Renal pelvis (tissue), 12 donors: ENCODE measurements around the gene ANAPC13. TPM values are rescaled to one million over a fixed set of nuclear protein-coding genes. Genes with fewer than 3 reads are reported as not detected.

Source experiments
- DNase-seq: peaks from one replicate; pipeline ENCODE4 v3.0.0-alpha.2; 2013
- long read RNA-seq, 16 experiments: transcript quantifications; one replicate each; lab custom pipeline, GENCODE V29; 2026
- polyA plus RNA-seq, 3 donors: library from polyadenylated mRNA; unstranded; fragments of 120-200 nt; gene quantifications; one replicate each; pipeline ENCODE4 v1.2.1, GENCODE V29; 2013; ENCODE audit not compliant: insufficient read length in 3 of 3

Gene ANAPC13, protein sequence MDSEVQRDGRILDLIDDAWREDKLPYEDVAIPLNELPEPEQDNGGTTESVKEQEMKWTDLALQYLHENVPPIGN
- 100 to 1,000 TPM; 114 to 128 (median 119) TPM for polyA plus RNA-seq
- long read RNA-seq, donor 1, transcript ANAPC13-204 (3 exons, 1,840 nt) = minor isoform, 32 of 80 reads
- long read RNA-seq, donor 1, transcript ANAPC13-203 (2 exons, 686 nt) = minor isoform, 10 of 80 reads
- long read RNA-seq, donor 1, transcript ANAPC13-201 (3 exons, 1,209 nt) = major isoform, 36 of 80 reads
- long read RNA-seq, donor 1, partial matches to known transcripts = 0 of 80 reads
- long read RNA-seq, donor 1, other reads (novel, unspliced or antisense) = 0 of 80 reads
- long read RNA-seq, donor 2, transcript ANAPC13-203 (2 exons, 686 nt) = minor isoform, 11 of 154 reads
- long read RNA-seq, donor 2, transcript ANAPC13-201 (3 exons, 1,209 nt) = major isoform, 62 of 154 reads
- long read RNA-seq, donor 2, transcript ANAPC13-204 (3 exons, 1,840 nt) = minor isoform, 55 of 154 reads
- long read RNA-seq, donor 2, partial matches to known transcripts = 25 of 154 reads
- long read RNA-seq, donor 2, other reads (novel, unspliced or antisense) = 0 of 154 reads
- long read RNA-seq, donor 3, transcript ANAPC13-203 (2 exons, 686 nt) = minor isoform, 9 of 140 reads
- long read RNA-seq, donor 3, transcript ANAPC13-204 (3 exons, 1,840 nt) = minor isoform, 50 of 140 reads
- long read RNA-seq, donor 3, transcript ANAPC13-201 (3 exons, 1,209 nt) = major isoform, 53 of 140 reads
- long read RNA-seq, donor 3, partial matches to known transcripts = 24 of 140 reads
- long read RNA-seq, donor 3, other reads (novel, unspliced or antisense) = 0 of 140 reads
- long read RNA-seq, donor 4, transcript ANAPC13-201 (3 exons, 1,209 nt) = major isoform, 44 of 106 reads
- long read RNA-seq, donor 4, transcript ANAPC13-203 (2 exons, 686 nt) = minor isoform, 18 of 106 reads
- long read RNA-seq, donor 4, transcript ANAPC13-204 (3 exons, 1,840 nt) = minor isoform, 42 of 106 reads
- long read RNA-seq, donor 4, partial matches to known transcripts = 0 of 106 reads
- long read RNA-seq, donor 4, other reads (novel, unspliced or antisense) = 0 of 106 reads
- long read RNA-seq, donor 5, transcript ANAPC13-201 (3 exons, 1,209 nt) = major isoform, 32 of 49 reads
- long read RNA-seq, donor 5, transcript ANAPC13-204 (3 exons, 1,840 nt) = minor isoform, 14 of 49 reads
- long read RNA-seq, donor 5, partial matches to known transcripts = 0 of 49 reads
- long read RNA-seq, donor 5, other reads (novel, unspliced or antisense) = 0 of 49 reads
- long read RNA-seq, donor 6, transcript ANAPC13-203 (2 exons, 686 nt) = minor isoform, 7 of 110 reads
- long read RNA-seq, donor 6, transcript ANAPC13-204 (3 exons, 1,840 nt) = minor isoform, 32 of 110 reads
- long read RNA-seq, donor 6, transcript ANAPC13-201 (3 exons, 1,209 nt) = major isoform, 46 of 110 reads
- long read RNA-seq, donor 6, partial matches to known transcripts = 14 of 110 reads
- long read RNA-seq, donor 6, other reads (novel, unspliced or antisense) = 6 of 110 reads
- long read RNA-seq, donor 7, transcript ANAPC13-201 (3 exons, 1,209 nt) = major isoform, 41 of 88 reads
- long read RNA-seq, donor 7, transcript ANAPC13-204 (3 exons, 1,840 nt) = minor isoform, 32 of 88 reads
- long read RNA-seq, donor 7, transcript ANAPC13-203 (2 exons, 686 nt) = minor isoform, 13 of 88 reads
- long read RNA-seq, donor 7, partial matches to known transcripts = 0 of 88 reads
- long read RNA-seq, donor 7, other reads (novel, unspliced or antisense) = 0 of 88 reads
- long read RNA-seq, donor 8, transcript ANAPC13-203 (2 exons, 686 nt) = minor isoform, 6 of 46 reads
- long read RNA-seq, donor 8, transcript ANAPC13-204 (3 exons, 1,840 nt) = minor isoform, 17 of 46 reads
- long read RNA-seq, donor 8, transcript ANAPC13-201 (3 exons, 1,209 nt) = major isoform, 18 of 46 reads
- long read RNA-seq, donor 8, partial matches to known transcripts = 0 of 46 reads
- long read RNA-seq, donor 8, other reads (novel, unspliced or antisense) = 0 of 46 reads
- long read RNA-seq, donor 9, transcript ANAPC13-204 (3 exons, 1,840 nt) = minor isoform, 39 of 115 reads
- long read RNA-seq, donor 9, transcript ANAPC13-201 (3 exons, 1,209 nt) = major isoform, 63 of 115 reads
- long read RNA-seq, donor 9, transcript ANAPC13-203 (2 exons, 686 nt) = minor isoform, 9 of 115 reads
- long read RNA-seq, donor 9, partial matches to known transcripts = 0 of 115 reads
- long read RNA-seq, donor 9, other reads (novel, unspliced or antisense) = 0 of 115 reads
- long read RNA-seq, donor 10, transcript ANAPC13-203 (2 exons, 686 nt) = minor isoform, 10 of 68 reads
- long read RNA-seq, donor 10, transcript ANAPC13-201 (3 exons, 1,209 nt) = major isoform, 35 of 68 reads
- long read RNA-seq, donor 10, transcript ANAPC13-204 (3 exons, 1,840 nt) = minor isoform, 22 of 68 reads
- long read RNA-seq, donor 10, partial matches to known transcripts = 0 of 68 reads
- long read RNA-seq, donor 10, other reads (novel, unspliced or antisense) = 0 of 68 reads
- long read RNA-seq, donor 11, transcript ANAPC13-201 (3 exons, 1,209 nt) = major isoform, 19 of 43 reads
- long read RNA-seq, donor 11, transcript ANAPC13-204 (3 exons, 1,840 nt) = minor isoform, 14 of 43 reads
- long read RNA-seq, donor 11, partial matches to known transcripts = 6 of 43 reads
- long read RNA-seq, donor 11, other reads (novel, unspliced or antisense) = 0 of 43 reads
- long read RNA-seq, donor 12, transcript ANAPC13-203 (2 exons, 686 nt) = minor isoform, 5 of 131 reads
- long read RNA-seq, donor 12, transcript ANAPC13-201 (3 exons, 1,209 nt) = major isoform, 61 of 131 reads
- long read RNA-seq, donor 12, transcript ANAPC13-204 (3 exons, 1,840 nt) = minor isoform, 47 of 131 reads
- long read RNA-seq, donor 12, partial matches to known transcripts = 14 of 131 reads
- long read RNA-seq, donor 12, other reads (novel, unspliced or antisense) = 0 of 131 reads
- long read RNA-seq, donor 13, transcript ANAPC13-204 (3 exons, 1,840 nt) = minor isoform, 10 of 36 reads
- long read RNA-seq, donor 13, transcript ANAPC13-201 (3 exons, 1,209 nt) = major isoform, 21 of 36 reads
- long read RNA-seq, donor 13, partial matches to known transcripts = 0 of 36 reads
- long read RNA-seq, donor 13, other reads (novel, unspliced or antisense) = 0 of 36 reads
- long read RNA-seq, donor 14 = 0 reads
- long read RNA-seq, donor 15, transcript ANAPC13-201 (3 exons, 1,209 nt) = major isoform, 56 of 113 reads
- long read RNA-seq, donor 15, transcript ANAPC13-204 (3 exons, 1,840 nt) = minor isoform, 39 of 113 reads
- long read RNA-seq, donor 15, transcript ANAPC13-203 (2 exons, 686 nt) = minor isoform, 10 of 113 reads
- long read RNA-seq, donor 15, partial matches to known transcripts = 0 of 113 reads
- long read RNA-seq, donor 15, other reads (novel, unspliced or antisense) = 6 of 113 reads
- long read RNA-seq, donor 16, transcript ANAPC13-203 (2 exons, 686 nt) = minor isoform, 10 of 110 reads
- long read RNA-seq, donor 16, transcript ANAPC13-201 (3 exons, 1,209 nt) = major isoform, 51 of 110 reads
- long read RNA-seq, donor 16, transcript ANAPC13-204 (3 exons, 1,840 nt) = minor isoform, 45 of 110 reads
- long read RNA-seq, donor 16, partial matches to known transcripts = 0 of 110 reads
- long read RNA-seq, donor 16, other reads (novel, unspliced or antisense) = 0 of 110 reads

DNA sequence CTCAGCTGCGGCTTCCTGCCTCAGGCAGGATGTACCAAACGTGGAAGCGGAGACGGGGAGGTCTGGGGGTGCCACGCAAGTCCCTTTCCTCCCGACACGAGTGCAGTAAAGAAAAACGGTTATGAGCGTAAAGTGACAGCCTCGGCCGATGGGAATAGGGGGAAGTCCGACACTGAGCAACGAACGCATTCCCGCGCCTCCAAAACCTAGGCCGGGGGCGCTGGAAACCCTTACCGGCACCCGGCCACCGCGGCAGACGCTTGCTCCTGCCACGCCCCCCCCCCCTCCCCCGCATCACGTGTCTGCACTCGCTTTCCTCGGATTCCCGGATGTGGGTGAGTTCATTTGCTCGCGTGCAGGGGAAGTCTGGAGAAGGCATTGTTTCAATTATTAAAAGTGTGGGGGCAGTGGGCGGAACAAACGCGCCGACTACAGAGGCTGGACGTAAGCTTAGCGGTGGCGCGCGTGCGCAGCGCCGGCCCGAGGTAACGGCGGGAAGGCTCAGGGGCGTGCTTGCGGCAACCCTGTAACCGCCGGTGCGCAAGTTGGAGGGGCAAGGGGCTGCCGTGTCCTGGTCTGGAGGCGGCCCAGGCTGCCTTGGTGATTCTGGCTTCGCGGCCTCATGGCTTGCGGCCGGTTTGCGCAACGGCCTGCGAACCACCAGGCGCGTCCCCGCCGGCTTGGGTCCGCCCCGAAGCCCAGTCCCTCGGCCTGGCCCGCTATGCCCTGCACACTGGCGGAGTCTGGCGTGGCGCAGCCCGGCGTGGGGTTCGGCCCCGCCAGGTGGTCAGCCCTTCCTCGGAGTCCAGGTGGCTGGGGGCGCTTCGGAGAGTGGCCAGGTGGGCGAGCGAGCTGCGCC is at the start of gene ANAPC13, which contains the start of gene CEP63:
Gene ANAPC13, minus strand, starts transcription at position 268 of the 859 bp plus-strand sequence. CDS start 3,081 bp downstream, outside the sequence.
Gene CEP63, plus strand, starts transcription at position 340 of the 859 bp plus-strand sequence. CDS start 9,264 bp downstream, outside the sequence.
- DNase-seq = peak; percentile 99

DNA sequence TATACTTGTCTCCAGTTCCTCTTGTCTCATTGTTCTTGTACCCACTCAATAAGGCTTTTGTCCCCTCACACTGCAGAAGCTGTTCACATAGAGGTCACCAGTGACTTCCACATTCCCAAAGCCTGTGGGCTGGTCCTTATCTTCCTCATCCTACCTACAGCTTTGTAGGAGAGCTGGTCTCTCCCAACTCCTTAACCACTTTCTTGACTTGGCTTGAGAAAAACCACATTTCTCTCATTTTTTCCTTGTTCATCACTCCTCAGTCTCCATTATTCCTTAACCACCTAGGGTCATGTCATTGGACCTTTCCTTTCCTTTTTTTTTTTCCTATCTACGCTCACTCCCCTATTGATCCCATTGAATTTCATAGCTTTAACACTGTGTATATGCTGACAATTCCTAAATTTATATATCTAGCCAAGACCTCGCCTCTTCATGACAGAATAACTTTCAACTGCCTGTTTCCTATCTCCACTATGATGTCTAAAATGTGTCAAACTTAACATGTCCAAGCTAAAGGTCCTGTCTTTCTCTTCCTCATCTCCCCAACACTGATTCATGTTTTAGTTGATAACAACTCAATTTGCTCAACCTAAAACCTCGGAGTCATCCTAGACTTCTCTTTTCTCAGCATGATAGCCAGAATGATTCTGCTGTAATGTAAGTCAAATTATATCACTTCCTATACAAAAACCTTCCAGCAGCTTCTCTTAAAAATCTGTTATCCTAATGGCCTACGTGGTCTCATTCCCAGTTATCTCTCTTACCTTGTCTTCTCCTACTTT is 49.6 kb upstream of the ANAPC13 start:
- DNase-seq = no peak

DNA sequence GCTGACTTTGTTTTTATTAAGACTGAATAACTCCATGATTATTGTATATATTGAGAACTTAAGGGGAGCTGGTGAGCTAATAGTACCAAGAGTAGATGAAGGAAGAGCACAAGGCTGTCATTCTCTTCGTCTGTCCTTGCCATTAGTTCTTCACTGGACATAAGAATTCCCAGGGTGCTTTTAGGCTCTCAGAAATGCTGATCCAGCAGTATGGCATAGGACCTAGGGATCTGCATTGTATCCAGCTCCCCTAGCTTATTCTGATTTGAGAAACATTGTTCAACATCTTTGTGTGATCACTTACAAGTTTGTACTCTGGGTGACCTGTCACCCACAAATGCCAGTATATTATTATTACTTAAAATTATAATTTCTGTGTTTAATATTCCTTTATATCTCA is 47.7 kb upstream of the ANAPC13 start:
- no peak for DNase-seq

DNA sequence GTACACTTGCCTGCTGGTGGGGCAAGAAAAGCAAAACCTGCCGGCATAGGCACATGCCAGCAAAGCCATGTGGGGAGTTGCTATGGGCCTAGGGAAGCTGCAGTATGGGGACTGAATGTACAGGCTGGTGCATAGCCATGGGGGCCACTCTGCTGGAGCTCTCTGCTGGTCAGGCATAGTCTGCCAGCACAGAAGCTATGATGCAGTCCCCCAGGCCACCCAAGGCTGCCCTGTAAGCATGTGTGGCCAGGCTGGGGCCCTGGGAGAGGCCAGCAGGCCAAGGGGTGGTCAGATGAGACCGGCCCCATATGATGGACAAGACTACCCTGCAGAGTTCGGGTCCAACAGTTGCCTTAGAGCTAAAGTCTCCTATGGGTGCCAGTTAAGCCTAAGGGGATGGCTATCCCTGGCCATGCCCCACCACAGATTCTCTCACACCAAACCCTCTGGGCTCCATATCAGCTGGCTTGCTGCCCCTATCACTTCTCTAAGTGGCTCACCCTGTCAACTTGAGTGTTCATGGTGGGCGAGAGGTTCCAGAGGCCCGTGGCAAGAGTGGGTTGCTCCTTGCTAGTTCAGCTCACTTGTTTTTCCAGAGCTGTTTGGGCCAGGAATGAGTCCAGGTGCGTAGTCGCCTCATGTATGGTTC is 41.9 kb upstream of the ANAPC13 start:
- DNase-seq = no peak

DNA sequence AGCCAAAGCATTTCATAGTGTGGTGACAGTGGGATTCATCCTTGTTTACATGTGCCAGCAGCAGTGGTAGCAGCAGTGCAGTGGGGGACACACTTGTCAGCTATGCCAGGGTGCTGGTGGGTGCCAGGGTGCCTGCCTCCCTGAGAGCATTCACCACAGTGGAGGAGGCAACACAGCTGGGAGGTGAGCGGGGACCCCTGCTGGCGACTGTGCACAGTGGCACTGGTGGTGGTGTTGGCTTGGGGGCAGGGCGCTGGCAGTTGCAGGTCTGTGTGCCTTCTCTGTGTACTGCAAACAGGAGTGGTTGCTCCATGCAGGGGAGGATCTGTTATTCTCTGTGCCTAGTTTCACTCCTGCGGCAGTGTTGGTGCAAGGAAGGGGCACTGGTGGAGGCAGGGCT is 41.3 kb upstream of the ANAPC13 start:
- no peak for DNase-seq

DNA sequence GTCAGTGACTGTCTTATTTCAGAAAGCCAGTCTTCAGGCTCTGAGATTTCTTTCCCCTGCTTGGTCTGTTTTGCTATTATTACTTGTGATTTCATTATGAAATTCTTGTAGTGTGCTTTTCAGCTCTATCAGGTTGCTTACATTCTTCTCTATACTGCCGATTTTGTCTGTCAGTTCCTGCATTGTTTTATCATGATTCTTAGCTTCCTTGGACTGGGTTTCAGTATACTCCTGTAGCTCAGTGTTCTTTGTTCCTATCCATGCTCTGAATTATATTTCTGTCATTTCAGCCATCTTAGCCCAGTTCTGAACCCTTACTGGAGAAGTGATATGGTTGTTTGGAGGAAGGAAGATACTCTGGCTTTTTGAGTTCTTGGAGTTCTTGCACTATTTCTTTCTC is 40.5 kb upstream of the ANAPC13 start:
- DNase-seq = no peak

DNA sequence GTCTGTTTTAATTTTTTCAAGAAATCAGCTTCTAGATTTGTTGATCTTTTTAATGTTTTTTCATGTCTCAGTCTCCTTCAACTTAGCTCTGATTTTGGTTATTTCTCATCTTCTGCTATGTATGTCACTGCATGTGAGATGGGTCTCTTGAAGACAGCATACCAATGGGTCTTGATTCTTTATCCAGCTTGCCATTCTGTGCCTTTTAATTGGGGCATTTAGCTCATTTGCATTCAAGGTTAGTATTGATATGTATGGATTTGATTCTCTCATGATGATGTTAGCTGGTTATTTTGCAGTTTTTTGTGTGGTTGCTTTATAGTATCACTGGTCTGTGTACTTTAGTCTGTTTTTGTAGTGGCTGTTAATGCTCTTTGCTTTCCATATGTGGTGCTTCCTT is 39.5 kb upstream of the ANAPC13 start:
- DNase-seq = no peak

DNA sequence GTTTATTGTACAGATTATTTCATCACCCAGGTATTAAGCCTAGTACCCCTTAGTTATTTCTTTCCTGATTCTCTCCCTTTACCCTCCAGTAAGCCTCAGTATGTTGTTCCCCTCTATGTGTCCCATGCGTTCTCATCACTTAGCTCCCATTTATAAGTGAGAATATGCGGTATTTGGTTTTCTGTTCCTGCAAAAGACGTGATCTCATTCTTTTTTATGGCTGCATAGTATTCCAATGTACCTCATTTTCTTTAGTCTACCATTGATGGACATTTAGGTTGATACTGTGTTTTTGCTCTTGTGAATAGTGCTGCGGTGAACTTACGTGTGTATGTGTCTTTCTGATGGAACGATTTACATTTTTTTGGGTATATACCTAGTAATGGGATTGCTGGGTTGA is 36.8 kb upstream of the ANAPC13 start:
- DNase-seq = no peak

DNA sequence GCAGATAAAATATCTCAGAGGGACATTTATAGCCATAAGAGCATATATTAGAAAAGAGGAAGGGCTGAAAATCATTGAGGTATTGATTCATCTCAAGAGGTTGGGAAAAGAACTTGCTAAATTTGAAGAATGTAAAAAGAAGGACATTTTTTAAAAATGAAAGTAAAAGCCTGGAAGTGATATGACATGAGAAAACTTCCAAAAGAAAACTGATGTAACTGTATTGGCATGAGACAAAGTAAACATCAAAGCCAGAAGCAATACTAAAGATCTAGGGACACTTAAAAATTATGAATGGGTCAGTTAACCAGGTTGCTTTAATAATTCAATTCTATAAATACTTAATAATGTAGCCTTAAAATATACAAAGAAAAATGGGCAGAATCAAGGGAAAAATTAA is 32.0 kb upstream of the ANAPC13 start:
- no peak for DNase-seq

DNA sequence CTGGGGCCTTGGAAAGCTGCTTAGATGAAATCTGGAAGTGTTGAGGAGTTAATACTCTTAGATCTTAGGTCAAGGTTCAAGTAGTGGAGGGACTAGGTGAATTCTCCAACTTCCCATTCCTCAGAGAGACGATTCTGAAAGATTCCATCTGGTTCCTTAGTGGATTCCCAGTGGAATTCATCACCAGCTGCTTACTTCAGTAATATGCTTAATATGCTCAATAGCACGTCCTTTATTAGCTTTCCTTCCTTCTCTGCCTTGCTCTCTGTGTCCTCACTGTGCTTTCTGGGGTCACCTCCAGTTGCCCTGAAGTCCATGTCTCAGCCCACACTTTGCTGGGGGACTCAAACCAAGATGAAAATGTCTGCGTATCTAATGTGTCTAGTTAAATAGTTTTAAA is 31.1 kb upstream of the ANAPC13 start:
- DNase-seq = no peak

DNA sequence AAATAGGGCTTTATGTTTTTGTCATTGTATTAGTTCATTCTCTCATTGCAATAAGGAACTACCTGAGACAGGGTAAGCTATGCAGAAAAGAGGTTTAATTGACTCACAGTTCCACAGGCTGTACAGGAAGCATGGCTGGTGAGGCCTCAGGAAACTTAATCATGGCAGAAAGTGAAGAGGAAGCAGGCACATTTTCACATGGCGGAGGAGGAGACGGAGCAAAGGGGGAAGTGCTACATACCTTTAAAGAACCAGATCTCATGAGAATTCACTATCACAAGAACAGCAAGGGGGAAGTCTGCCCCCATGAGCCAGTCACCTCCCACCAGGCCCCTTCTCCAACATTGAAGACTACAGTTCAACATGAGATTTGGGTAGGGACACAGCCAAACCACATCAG is 25.7 kb upstream of the ANAPC13 start:
- no peak for DNase-seq

DNA sequence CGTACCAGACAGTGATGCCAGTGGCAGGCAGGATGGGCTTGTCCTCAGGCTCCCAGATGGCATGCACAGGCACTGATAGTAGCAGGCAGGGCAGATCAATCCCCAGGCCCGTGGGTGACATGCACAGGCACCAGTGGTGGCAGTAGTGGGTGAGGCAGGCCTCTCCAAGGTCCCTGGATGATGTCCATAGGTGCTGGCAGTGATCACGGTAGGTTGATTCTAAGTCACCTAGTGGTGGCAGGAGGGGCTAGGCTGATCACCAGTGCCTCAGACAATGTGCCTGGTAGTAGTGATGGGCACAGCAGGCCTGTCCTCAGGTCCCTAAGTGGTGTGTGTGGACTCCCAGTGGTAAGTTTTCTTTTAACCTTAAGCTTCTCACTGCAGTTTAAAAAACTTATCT is 19.7 kb upstream of the ANAPC13 start:
- DNase-seq = no peak

DNA sequence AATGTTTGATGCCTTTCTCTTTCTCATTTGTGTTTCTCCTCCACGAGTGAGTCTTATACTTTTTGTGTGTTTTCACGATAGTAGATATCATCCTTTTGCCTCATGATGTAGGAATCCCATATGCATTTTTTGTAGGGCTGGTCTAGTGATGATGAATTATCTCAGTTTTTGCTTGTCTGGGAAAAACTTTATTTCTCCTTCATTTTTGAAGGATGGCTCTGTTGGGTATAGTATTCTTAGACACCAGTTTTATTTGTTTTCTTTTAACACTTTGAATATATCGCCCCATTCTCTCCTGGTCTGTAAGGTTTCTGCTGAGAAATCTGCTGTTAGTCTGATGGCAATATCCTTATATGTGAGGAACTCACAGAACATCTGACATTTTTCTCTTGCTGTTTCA is 18.3 kb upstream of the ANAPC13 start:
- no peak for DNase-seq

DNA sequence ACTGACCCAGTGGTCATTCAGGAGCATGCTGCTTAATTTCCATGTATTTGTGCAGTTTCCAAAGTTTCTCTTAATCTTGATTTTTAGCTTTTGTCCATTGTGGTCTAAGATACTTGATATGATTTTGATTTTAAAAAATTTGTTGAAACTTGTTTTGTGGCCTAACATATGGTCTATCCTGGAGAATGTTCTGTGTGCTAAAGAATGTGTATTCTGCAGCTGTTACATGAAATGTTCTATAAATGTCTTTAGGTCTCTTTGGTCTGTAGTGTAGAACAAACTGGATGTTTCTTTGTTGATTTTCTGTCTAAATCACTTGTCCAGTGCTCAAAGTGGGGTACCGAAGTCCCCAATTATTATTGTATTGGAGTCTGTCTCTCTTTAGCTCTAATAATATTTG is 17.5 kb upstream of the ANAPC13 start:
- no peak for DNase-seq
